ENCODE measurements around the gene MROH9. TPM values are rescaled to one million over a fixed set of nuclear protein-coding genes. Genes with fewer than 3 reads are reported as not detected.
"Not testable (repeated sequence)": the region's sequence is repeated elsewhere in the genome, so short reads cannot be mapped to it uniquely, and the experiment has no call there.

MROH9 gene
- not detected for polyA plus RNA-seq

- 63 to 88% (median 83%) methylated on average over 2 of the region's 2 CpGs for WGBS, 3 donors
- H3K27ac ChIP-seq (ENCODE audit: low read depth, low read length): no peak within 1 kb of the TSS
Measured at GRCh38 chr1:170935231-170935630, at the start of gene MROH9. TSS of gene MROH9 (plus strand) at chr1:170935534. CDS start at chr1:170945557, 10,023 bp downstream.

- 57 to 68% (median 59%) methylated on average over 3 of the region's 3 CpGs for WGBS, 3 donors
- H3K27ac ChIP-seq (ENCODE audit: low read depth, low read length): no peak overlapping the region
Measured at GRCh38 chr1:170885551-170885950, 49.8 kb upstream of the MROH9 start.

- H3K27ac ChIP-seq (ENCODE audit: low read depth, low read length): no peak overlapping the region
- 67 to 84% (median 80%) methylated on average over 3 of the region's 3 CpGs for WGBS, 3 donors
Measured at GRCh38 chr1:170886460-170886859, 48.9 kb upstream of the MROH9 start.

- WGBS, 3 donors: 77 to 91% (median 86%) methylated on average over 2 of the region's 2 CpGs
- H3K27ac ChIP-seq (ENCODE audit: low read depth, low read length): no peak overlapping the region
Measured at GRCh38 chr1:170887726-170888125, 47.6 kb upstream of the MROH9 start.

- no peak overlapping the region for H3K27ac ChIP-seq (ENCODE audit: low read depth, low read length)
- WGBS, 3 donors: 70 to 89% (median 88%) methylated on average over 3 of the region's 3 CpGs
Measured at GRCh38 chr1:170891872-170892271, 43.5 kb upstream of the MROH9 start.

GRCh38 chr1:170893655-170894297, 41.6 kb upstream of the MROH9 start:
- no peak overlapping the region for H3K27ac ChIP-seq (ENCODE audit: low read depth, low read length)
- 57 to 68% (median 58%) methylated on average over 2 of the region's 2 CpGs for WGBS, 3 donors

GRCh38 chr1:170903961-170904360, 31.4 kb upstream of the MROH9 start:
- WGBS, 3 donors: 71 to 78% (median 76%) methylated on average over 1 of the region's 1 CpG
- H3K27ac ChIP-seq (ENCODE audit: low read depth, low read length): no peak overlapping the region

- no peak overlapping the region for H3K27ac ChIP-seq (ENCODE audit: low read depth, low read length)
- WGBS, 3 donors: 43 to 74% (median 70%) methylated on average over 1 of the region's 1 CpG
Measured at GRCh38 chr1:170908942-170909341, 26.4 kb upstream of the MROH9 start.

GRCh38 chr1:170910273-170910672, 25.1 kb upstream of the MROH9 start:
- H3K27ac ChIP-seq (ENCODE audit: low read depth, low read length): no peak overlapping the region

- WGBS, 3 donors: 55 to 65% (median 63%) methylated on average over 3 of the region's 3 CpGs
- no peak overlapping the region for H3K27ac ChIP-seq (ENCODE audit: low read depth, low read length)
Measured at GRCh38 chr1:170917373-170917772, 18.0 kb upstream of the MROH9 start.

- not testable (repeated sequence) for H3K27ac ChIP-seq (ENCODE audit: low read depth, low read length)
- WGBS, 3 donors: 39 to 64% (median 39%) methylated on average over 1 of the region's 1 CpG
Measured at GRCh38 chr1:170924656-170925055, 10.7 kb upstream of the MROH9 start.

GRCh38 chr1:170927955-170928840, 7.1 kb upstream of the MROH9 start:
- WGBS, 3 donors: 62 to 73% (median 69%) methylated on average over 8 of the region's 8 CpGs
- no peak overlapping the region for H3K27ac ChIP-seq (ENCODE audit: low read depth, low read length)

GRCh38 chr1:170929412-170929834, 5.9 kb upstream of the MROH9 start:
- no peak overlapping the region for H3K27ac ChIP-seq (ENCODE audit: low read depth, low read length)
- 45 to 52% (median 51%) methylated on average over 4 of the region's 4 CpGs for WGBS, 3 donors

- no peak overlapping the region for H3K27ac ChIP-seq (ENCODE audit: low read depth, low read length)
- 14 to 18% (median 16%) methylated on average over 7 of the region's 7 CpGs for WGBS, 3 donors
Measured at GRCh38 chr1:170929835-170930554, 5.3 kb upstream of the MROH9 start.

- H3K27ac ChIP-seq (ENCODE audit: low read depth, low read length): no peak overlapping the region
- 80 to 87% (median 87%) methylated on average over 2 of the region's 2 CpGs for WGBS, 3 donors
Measured at GRCh38 chr1:170931650-170932049, 3.7 kb upstream of the MROH9 start.

GRCh38 chr1:170932236-170932635, 3.1 kb upstream of the MROH9 start:
- no peak overlapping the region for H3K27ac ChIP-seq (ENCODE audit: low read depth, low read length)
- 81 to 87% (median 84%) methylated on average over 3 of the region's 3 CpGs for WGBS, 3 donors

- no peak overlapping the region for H3K27ac ChIP-seq (ENCODE audit: low read depth, low read length)
- 91 to 97% (median 94%) methylated on average over 3 of the region's 3 CpGs for WGBS, 3 donors
Measured at GRCh38 chr1:170938281-170938680, 2.9 kb downstream of the MROH9 start.

GRCh38 chr1:170939476-170939875, 4.1 kb downstream of the MROH9 start:
- WGBS, 3 donors: 66 to 85% (median 83%) methylated on average over 2 of the region's 2 CpGs
- H3K27ac ChIP-seq (ENCODE audit: low read depth, low read length): no peak overlapping the region

- not testable (repeated sequence) for H3K27ac ChIP-seq (ENCODE audit: low read depth, low read length)
- WGBS, 3 donors: 90 to 92% (median 92%) methylated on average over 1 of the region's 1 CpG
Measured at GRCh38 chr1:170951744-170952143, 16.4 kb downstream of the MROH9 start.

Measured in adipose tissue (tissue), 3 donors.